GM12872 (cell line): ENCODE results near the gene RABGAP1L.
A peak's percentile ranks its signal among the peaks of the same experiment; 100 is the strongest.

Experiments used
- TF ChIP-seq, protein P1 (sequence below): IDR thresholded peaks from 3 replicates; pipeline ENCODE4 v1.5.1; 2011; ENCODE audit warnings: low read depth, mild to moderate bottlenecking, low read length, moderate library complexity; ENCODE audit not compliant: insufficient read depth

Gene RABGAP1L

GRCh38 chr1:174764191-174764590, 604.9 kb downstream of the RABGAP1L start:
- TF ChIP-seq, protein P1, sequence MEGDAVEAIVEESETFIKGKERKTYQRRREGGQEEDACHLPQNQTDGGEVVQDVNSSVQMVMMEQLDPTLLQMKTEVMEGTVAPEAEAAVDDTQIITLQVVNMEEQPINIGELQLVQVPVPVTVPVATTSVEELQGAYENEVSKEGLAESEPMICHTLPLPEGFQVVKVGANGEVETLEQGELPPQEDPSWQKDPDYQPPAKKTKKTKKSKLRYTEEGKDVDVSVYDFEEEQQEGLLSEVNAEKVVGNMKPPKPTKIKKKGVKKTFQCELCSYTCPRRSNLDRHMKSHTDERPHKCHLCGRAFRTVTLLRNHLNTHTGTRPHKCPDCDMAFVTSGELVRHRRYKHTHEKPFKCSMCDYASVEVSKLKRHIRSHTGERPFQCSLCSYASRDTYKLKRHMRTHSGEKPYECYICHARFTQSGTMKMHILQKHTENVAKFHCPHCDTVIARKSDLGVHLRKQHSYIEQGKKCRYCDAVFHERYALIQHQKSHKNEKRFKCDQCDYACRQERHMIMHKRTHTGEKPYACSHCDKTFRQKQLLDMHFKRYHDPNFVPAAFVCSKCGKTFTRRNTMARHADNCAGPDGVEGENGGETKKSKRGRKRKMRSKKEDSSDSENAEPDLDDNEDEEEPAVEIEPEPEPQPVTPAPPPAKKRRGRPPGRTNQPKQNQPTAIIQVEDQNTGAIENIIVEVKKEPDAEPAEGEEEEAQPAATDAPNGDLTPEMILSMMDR, result no peak

DNA sequence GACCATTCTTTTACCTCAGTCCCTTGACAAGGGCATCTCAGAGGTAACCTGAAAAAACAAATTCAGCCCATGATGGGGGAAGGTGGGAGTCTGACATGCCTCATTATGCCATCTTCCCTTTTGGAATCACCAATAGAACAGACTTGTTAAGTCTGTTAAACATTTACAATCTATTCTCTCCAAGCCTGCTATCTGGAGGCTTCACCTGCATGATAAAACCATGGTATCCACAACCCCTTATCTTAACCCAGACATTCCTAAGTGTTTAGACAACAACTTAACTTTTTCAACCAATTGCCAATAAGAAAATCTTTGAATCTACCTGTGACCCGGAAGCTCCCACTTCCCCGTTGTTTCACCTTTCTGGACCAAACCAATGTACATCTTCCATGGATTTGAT, 607.4 kb downstream of the RABGAP1L start:
- TF ChIP-seq, protein P1, result no peak

DNA sequence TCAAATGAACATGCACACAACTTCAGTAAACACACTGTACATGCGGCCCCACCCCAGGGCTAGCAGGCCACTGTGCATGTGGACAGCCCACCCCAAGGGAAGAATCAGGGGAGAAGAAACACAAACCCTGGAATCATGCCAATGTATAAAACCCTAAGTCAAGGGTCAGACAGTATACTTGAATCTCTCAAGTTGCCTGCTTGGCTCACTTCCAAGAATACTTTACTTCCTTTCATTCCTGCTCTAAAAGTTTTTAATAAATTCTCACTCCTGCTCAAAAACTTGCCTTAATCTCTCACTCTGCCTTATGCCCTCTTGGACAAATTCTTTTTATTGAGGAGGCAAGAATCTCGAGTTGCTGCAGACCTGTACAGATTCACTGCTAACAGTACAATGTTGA, 609.2 kb downstream of the RABGAP1L start:
- TF ChIP-seq, protein P1, result no peak

GRCh38 chr1:174768949-174769348, 609.6 kb downstream of the RABGAP1L start:
- TF ChIP-seq, protein P1, result no peak

DNA sequence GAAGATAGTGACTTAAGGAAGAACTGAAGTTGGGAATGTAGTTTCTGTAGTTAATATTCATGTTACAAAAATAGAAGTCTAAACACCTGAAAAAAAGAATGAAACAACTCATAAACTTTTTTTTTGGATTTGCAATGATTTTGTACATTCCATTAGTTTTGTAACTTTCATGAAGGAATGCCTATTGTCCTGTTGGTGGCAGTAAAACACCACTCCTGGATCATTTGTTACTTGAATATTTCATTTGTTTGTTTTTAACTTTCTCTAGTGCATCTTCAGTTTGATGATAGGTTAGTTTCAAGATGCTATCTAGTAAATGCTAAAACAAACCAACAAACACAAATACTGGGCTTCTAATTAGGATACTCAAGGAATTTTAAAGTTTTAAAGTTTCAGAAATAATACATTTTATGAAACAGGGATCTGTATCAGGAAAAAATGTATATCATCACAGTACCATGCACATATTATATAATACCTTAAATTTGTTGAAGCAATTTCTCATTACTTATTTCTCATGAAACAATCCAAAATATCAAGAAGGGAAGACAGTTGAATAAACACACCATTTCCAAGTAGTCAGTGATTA, 610.7 kb downstream of the RABGAP1L start:
- TF ChIP-seq, protein P1, result peak; percentile 57; the same call in 2 of the 3 replicates

DNA sequence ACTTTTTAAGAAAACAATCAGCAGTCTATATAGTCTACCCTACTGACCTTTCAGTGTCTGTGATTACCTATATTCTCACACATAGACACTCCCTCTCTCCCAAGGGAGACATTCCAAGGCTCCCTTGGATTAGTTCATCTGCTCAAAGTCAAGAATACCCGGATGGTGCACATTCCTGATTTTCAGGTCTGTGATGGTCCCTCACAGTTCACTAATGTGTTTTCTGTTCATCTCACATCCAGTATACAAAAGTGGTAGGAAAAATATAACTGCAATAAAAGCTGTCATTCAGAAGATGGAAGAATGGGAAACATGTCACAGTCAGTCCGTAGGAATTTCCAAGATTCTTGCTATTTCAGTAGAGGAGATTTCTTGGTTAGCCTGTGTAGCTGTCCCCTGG, 616.3 kb downstream of the RABGAP1L start:
- TF ChIP-seq, protein P1, result no peak

DNA sequence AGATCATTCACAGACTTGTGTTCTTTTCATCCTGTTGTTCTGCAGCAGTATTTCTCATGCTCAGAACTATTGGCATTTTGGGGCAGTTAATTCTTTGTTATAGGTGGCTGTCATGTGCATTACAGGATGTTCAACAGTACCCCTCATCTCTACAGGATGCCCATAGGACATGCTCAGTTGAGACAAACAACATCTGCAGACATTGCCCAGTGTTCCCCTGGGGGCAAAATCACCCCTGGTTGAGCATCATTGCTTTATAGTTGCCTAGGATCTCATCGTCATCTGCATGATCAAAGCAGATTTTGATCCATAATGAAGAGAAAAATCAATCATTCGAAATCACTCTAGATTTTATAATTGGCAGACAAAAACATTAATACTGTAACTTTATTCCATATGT, 617.9 kb downstream of the RABGAP1L start:
- TF ChIP-seq, protein P1, result no peak

- TF ChIP-seq, protein P1, result no peak
Measured at GRCh38 chr1:174785510-174785909, 626.2 kb downstream of the RABGAP1L start.
